ENCODE measurements around the gene GDF11.
"Not testable (repeated sequence)": the region's sequence is repeated elsewhere in the genome, so short reads cannot be mapped to it uniquely, and the experiment has no call there.

GDF11 gene

DNA sequence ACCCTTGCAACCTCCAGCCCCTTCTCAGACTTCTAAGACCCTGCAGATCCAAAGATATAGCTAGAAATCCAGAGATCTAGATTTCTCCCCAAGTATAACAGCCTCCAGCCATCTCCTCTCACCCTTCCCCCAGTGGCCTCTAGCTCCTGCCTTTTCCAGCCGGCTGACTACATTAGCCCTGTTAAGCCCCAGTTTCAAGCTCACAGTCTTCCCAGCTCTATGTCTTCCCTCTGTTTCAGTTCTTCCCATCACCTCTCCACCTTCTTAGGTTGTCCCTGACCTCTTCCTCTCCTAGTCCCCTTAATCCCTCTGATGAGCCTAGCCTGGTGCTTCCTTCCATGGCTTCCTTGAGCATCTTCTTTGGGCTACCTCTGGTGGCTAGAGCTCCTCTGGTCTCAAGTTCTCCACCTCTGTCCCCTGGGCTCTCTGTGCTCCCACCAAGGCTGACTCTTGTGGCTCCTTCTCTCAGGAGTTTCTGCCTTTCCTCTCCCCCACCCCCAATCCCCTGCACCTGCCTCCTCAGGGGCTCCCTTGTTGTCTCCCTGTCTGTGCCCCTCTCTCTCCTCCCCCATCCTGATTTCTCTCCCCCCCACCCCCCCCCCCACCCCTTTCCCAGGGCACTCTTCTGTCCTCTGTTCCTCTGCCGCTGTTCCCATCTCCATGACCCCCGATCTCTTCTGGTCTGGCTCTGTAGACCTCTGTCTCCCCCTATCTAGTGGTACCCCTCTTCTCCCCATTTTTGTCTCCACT, 816 bp upstream of the GDF11 start:
- no peak for DNase-seq (ENCODE audit: low spot score)

DNA sequence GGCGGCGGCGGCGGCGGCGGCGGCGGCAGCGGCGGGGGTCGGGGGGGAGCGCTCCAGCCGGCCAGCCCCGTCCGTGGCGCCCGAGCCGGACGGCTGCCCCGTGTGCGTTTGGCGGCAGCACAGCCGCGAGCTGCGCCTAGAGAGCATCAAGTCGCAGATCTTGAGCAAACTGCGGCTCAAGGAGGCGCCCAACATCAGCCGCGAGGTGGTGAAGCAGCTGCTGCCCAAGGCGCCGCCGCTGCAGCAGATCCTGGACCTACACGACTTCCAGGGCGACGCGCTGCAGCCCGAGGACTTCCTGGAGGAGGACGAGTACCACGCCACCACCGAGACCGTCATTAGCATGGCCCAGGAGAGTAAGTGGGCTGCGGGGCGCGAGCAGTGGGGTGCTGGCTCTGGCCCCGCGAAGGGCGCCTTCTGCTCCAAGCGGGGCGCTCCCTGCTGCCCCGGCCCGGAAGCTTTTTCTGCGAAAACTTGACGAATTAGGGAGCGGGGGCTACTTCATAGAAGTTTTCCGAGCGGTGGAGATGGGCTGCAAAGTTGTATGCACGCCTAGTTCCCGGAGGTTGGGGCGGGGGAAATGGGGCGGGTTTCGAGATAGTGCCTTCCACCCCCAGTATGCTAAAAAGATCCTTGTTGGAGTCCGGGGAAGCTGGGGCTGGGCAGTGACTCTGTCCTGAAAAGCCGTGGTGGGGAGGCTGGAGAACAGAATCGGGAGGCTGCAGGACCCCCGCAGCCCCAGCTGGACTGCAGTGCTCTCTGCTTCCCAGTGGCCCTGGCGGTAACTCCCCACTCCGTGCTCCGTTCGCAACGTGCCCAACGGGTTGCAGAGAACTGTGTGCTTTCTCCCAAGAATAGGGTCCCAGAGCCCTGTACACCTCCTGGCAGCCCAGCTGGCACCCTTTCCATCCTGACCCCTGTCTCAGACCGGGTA, 751 bp downstream of the GDF11 start:
- DNase-seq (ENCODE audit: low spot score) = peak; percentile 91

DNA sequence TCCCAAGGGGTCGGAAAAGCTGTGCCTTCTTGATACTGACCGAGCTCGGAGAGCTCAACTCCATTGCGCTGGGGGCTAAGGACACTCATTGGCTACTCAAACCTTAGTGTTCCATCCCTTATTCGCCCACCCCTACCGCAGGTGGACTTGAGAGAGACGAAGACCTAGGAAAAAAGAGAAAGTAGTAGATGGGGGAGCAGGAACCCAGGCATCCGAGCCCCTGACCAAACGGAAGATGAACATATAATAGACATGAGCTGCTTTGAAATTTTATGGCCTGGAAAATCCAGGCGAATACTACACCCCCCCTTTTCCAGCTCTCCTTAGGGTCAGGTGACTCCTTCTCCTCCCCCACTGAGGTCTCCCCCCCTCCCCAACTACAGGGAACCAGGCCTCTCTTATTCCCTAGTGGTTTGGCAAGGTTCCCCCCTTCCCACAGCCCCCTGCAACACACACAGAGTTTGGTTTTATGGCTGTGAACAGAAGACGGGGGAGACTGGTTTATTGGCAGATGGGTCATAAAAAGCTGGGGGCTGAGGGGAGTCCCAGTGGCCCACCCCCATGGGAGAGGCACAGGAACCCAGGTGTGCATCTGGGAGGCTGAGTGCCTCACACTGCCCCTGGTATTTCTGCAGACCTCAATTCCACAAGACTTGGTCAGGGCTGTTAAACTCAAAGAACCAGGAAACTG, 1.6 kb downstream of the GDF11 start:
- DNase-seq (ENCODE audit: low spot score) = no peak

DNA sequence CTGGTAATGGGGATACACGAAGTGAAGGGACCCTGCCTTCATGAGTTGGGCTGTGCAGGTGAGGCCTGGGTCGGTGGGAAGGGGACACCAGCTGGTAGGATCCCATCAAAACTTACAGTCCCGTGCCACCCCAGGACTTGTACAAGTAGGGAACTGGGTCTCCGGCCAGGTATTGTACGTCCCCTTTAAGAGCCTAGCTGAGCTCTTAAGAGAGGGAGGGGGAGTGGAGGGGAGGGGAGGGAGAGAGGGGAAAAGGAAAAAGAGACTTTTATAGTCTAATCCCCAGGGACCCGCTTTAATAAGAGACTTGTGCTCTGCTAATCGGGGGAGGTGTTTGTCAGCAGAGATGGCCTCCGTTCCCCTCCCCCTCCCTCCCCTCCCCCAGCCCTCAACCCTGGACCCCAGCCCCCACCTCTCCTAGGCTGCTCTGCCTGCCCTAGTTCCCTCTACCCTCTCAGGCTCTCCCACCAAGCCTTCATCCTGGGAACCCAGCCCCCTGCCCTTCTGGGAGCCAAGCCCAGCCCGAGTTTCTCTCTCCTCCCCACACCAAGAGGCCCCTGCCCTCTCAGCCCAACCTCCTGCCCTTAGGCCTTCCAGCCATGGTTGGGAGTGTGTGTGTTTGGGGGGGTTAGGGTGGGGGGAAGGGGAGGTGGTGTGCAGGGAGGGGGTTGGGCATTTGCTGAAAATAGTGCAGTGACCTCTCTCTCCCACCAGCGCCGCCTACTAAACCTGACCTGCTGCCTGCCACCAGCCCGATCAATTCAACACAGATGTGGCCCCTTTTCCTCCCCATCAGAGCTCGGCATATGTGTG, 2.6 kb downstream of the GDF11 start:
- DNase-seq (ENCODE audit: low spot score) = peak; percentile 97

DNA sequence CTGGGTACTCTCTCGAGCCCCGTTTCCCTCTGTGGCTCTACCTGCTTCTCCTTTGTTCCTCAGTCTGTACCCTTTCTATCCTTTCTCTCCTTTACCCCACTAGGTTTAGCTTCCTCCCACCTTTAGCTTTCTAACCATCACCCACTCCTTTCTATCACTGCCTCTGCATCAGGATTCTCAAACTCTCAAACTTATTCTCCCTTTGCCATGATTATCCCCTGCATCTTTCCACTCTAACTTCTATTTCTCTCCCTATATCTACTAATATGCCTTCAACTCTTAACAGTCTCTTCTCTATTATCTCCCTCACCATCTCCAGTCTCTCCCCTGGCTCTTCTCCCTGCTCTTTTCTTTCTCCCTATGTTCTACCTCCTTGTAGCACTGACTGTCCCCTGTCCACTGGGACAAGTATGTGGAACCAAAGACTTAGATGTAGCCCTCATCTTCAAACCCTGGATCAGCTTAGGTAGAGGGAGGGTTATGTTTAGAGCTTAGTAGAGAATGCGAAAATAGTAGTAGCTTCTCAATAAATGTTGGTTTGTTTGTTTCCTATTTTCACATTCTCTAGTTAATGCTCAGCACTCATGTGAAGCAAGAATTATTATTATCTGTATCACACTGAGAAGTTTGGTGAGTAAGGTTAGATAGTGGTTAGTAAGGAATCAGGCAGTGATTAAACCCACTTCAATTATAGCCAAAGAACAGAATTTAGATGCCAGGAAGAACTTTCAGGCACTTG, 3.4 kb downstream of the GDF11 start:
- DNase-seq (ENCODE audit: low spot score) = no peak

DNA sequence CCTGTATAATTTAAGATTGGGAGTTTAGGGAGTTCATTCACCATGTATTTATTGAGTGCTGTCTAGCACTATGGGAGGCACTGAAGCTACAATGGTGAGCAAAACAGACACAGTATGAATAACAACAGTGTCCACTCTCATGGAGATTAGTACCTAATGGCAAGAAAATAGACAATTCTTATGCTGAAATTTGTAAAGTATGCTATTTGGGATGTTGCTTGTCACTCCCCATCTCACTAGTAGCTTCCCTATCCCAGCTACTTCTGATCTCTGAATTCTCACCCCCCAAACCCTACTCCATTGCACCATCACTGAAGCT, 4.0 kb downstream of the GDF11 start:
- no peak for DNase-seq (ENCODE audit: low spot score)

DNA sequence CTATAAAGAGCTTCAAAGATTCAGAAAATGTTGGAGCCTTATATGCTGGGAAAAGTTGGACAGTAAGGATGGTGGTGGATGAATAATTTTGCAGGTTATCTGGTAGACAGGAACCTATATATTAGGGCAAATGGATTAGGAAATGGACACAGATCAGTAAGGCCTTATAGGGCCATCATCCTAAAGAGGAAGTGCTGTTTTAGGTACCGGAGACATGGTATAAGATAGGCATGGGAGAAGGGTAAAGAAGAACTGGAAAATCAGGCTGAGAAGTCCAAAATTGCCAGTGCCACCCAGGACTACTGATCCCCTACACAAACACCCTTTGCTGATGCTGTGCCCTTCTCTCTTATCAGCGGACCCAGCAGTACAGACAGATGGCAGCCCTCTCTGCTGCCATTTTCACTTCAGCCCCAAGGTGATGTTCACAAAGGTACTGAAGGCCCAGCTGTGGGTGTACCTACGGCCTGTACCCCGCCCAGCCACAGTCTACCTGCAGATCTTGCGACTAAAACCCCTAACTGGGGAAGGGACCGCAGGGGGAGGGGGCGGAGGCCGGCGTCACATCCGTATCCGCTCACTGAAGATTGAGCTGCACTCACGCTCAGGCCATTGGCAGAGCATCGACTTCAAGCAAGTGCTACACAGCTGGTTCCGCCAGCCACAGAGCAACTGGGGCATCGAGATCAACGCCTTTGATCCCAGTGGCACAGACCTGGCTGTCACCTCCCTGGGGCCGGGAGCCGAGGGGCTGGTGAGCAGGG, 5.5 kb downstream of the GDF11 start:
- no peak for DNase-seq (ENCODE audit: low spot score)

DNA sequence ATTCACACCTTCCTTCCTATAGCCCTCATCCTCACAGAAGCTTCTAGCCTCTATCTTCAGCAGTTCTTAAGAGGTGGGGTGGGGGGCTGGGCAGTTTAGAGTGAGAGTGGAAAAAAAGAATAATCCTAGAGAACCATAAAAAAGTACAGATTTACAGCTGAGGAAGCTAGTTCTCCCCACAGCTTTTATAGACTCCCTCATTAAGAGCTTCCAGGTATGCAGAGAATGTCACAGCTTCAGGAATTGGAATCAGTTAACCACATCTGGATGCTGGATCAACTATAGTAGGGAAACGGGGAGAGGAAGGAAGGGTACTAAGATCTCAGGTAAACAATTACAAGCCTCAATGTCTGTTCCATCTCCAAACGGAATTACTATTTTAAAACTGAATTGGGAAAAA, 12.3 kb downstream of the GDF11 start:
- no peak for DNase-seq (ENCODE audit: low spot score)

DNA sequence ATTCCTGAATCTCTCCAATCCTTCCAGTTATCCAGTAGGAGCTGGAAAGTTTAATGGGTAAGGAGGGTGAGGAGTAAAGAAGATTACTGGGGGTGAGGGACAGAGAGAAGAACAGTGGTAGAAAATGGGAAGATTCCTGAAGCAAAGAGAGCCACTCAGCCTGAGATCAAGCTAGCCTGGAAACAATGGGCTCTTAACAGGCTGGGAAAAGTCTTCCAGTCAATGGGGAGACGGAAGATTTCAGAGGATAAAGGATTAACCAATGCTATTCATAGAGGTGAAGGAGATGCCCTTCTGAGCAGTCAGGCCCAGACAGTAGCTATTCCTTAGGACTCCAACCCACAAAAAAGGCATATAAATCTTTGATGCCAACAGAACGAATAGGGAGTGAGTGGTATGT, 14.8 kb downstream of the GDF11 start:
- no peak for DNase-seq (ENCODE audit: low spot score)

DNA sequence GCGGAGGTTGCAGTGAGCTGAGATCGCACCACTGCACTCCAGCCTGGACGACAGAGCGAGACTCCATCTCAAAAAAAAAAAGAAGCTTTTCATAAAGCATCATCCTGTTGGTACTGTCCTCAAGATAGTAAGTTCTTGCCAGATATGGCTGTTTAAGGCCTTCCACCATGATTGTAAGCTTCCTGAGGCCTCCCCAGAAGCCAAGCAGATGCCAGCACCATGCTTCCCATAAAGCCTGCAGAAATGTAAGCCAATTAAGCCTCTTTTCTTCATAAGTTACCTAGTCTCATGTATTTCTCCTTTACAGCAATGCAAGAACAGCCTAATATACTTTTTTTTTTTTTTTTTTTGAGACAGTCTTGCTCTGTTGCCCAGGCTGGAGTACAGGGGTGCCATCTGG, 15.7 kb downstream of the GDF11 start:
- not testable (repeated sequence) for DNase-seq (ENCODE audit: low spot score)

DNA sequence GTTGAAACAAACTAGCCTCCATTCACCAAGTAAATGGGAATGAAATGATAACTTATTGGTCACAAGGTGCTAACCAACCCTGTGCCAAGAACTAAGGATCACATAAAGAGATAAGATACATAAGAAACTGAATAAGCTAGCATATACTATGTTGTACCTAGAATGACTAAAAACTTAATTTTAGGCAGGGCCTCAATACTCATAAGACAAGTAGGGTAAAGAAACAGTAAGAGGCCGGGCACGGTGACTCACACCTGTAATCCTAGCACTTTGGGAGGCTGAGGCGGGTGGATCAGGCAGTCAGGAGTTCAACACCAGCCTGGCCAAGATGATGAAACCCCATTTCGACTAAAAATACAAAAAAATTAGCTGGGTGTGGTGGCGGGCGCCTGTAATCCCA, 17.7 kb downstream of the GDF11 start:
- no peak for DNase-seq (ENCODE audit: low spot score)

DNA sequence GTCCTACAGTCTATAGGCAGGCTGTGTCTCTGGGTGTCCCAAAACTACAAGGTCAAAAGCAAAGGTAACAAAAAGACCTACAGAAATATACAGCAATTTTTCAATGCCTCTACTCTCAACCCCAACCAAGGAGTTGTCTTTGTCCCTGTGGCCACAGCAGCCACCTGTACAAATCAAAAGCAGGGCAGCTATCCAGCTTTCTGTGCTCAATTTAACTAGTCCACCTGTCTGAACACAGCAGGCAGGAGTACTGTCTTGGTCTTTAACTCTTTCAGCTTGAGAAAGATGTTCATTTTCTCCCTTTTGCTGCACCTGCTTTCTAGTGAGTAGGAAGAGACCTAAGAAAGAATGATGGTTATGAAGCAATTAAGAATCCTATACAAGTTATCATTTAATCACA, 19.7 kb downstream of the GDF11 start:
- no peak for DNase-seq (ENCODE audit: low spot score)

DNA sequence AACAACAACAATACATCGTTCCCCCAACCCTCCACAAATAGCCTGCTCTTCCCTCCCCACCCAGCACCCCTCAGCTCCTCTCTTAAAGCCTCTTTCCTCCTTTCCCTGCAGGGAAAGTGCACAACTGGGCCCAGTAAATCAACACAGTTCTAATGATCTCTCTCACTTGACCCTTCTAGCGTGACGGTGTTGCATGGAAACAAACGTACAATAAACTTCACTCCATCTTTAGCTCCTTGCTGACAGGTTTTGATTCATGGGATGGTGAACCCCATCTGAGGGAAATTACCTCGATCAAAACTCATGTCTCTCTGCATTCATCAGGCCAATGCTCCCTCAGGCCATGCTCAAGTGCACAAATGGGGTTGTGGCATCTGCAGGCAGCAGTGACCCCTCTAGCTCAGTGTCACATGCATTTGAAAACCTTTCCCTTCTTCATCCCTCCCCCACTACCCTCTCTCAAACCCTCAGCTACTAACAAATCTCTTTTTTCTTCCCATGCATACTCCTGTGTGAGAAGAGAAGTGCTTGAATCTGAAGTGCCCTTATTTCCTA, 22.9 kb downstream of the GDF11 start:
- no peak for DNase-seq (ENCODE audit: low spot score)

DNA sequence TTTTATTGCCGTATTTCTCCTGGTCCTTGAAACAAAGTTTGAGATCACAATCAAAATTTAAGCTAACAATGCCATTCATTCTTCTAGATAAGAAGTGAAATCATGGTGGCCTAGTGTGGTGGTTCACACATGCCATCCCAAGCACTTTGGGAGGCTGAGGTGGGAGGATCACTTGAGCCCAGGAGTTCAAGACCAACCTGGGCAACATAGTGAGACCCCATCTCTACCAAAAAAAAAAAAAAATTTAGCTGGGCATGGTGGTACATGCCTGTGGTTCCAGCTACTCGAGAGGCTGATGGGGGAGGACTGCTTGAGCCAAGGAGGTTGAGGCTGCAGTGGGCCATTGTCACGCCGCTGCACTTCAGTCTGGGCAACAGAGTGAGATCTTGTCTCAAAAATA, 24.2 kb downstream of the GDF11 start:
- no peak for DNase-seq (ENCODE audit: low spot score)

DNA sequence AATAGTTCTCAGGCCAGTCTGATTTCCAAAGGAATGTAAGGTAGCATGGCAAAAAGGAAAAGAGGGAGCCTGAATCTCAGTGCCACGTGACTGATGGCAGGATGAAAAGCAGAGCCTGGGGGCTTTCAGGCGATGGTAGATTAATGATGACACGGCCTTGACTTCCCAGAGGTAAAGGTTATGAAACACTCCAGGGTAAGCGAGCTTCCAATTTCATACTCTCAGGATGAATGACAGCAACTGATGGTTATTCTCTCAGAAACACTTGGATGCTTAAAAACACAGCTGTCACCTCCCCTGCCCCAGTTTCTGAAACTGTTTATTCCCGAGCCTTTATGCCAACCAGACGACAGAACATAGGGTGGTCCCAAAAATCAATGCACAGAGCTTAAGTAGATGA, 28.8 kb downstream of the GDF11 start:
- no peak for DNase-seq (ENCODE audit: low spot score)

DNA sequence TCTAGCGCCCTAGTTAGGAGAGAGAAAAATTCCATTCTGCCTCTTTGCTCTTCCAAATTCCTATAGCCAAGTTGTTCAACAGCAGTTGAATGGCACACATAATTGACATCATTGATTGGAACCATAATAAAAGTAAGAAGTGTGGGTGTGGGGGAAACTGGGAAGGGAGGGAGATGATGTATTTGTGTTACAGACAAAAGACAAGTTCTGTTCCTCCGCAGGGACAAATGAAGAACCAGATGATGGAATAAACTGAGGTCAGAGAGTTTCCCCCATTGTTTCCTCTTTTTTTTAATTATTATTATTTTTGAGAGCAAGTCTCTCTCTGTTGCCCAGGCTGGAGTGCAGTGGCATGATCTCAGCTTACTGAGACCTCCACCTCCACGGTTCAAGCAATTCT, 34.9 kb downstream of the GDF11 start:
- no peak for DNase-seq (ENCODE audit: low spot score)

DNA sequence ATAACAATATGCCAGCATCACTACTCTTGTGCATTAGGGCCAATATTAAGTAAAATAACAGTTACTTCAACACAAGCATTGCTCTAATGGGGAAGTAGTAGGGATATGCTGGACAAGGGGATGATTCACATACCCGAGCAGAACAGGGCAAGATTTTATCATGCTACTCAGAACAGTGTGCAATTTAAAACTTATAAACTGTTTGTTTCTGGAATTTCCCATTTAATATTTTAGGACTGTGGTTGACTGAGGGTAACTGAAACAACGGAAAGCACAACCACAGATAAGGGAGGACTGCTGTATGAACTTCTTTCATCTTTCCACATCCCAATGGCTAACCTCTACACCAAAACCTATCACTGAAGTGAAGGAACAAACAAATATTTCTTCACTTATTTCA, 37.8 kb downstream of the GDF11 start:
- no peak for DNase-seq (ENCODE audit: low spot score)

DNA sequence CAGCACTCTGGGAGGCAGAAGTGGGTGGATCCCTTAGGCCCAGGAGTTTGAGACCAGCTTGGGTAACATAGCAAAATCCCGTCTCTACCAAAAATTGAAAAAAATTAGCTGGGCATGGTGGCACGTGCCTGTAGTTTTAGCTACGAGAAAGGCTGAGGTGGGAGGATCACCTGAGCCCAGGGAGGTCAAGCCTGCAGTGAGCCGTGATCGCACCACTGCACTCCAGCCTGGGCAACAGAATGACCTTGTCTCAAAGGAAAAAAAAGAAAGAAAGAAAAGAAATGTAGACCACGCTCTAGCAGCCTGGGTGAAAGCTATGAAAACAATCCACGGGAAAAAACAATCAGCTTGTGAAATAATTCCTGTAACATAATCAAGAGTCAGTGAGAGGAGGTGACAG, 45.6 kb downstream of the GDF11 start:
- no peak for DNase-seq (ENCODE audit: low spot score)

DNA sequence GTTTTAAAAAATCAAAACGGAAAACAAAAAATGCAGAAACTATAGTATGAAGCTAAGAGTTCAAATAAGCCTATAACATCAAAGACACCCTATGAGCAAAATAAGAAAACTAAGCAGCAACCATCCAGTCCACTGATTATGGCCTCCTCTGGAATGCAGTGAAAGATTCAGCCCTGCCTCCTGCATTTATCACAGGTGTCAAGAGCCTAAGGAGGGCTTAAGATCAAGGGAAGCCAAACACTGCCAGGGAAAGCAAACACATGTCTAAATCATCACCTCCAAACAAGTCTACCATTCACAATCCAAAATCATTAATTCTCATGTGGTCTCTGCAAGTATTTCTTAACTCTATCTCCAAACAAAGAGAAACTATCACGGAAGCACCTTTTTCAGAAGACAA, 46.2 kb downstream of the GDF11 start:
- DNase-seq (ENCODE audit: low spot score) = no peak

DNA sequence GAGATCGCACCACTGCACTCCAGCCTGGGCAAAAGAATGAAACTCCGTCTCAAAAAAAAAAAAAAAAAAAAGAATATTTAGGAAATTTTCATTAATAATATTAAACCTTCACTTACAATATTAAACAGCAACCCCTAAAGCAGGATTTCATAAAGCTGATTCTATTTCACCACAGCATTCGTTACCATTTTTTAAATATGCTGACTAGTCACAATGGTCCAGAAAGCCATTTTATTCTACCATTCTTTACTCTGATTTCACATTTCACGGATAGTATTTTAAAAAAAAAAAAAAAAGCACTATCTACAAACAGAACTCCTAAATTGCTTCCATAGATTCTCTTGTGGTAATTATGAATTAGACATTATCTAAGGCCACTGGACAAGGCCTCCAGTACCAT, 47.0 kb downstream of the GDF11 start:
- no peak for DNase-seq (ENCODE audit: low spot score)

All from ecto neural progenitor cell (in vitro differentiated cells).